ENCODE measurements around the gene RBMS1.
A peak's percentile ranks its signal among the peaks of the same experiment; 100 is the strongest.

RBMS1 gene

GRCh38 chr2:160324161-160324800 is 169.3 kb downstream of the RBMS1 start:
- DNase-seq (ENCODE audit: low read depth, low spot score) = peak; percentile 9
- Histone ChIP-seq H3K27me3 (ENCODE audit: control insufficient read depth, insufficient read depth, low read length) (no peaks in the 10 kb centered on the region), H3K9me3 (ENCODE audit: control insufficient read depth, insufficient read depth, low read length) (no peaks in the 10 kb centered on the region), H3K27ac (ENCODE audit: low read length) (no peak overlapping the region), H3K4me3 (ENCODE audit: low read length) (no peak overlapping the region), H3K36me3 (ENCODE audit: control insufficient read depth, insufficient read depth, low read length) (no peaks in the 10 kb centered on the region), H3K4me1 (ENCODE audit: control insufficient read depth, insufficient read depth, low read length) (peaks cover 2% of the 10 kb centered on the region; the same call in 1 of the 2 replicates)
- WGBS (ENCODE audit: insufficient coverage, insufficient read length) = no CpG with 5 or more reads among the region's 12 CpGs

- no peak overlapping the region for H3K4me3 ChIP-seq (ENCODE audit: low read length)
- DNase-seq (ENCODE audit: low read depth, low spot score) = no peak
- no peaks in the 10 kb centered on the region for H3K36me3 ChIP-seq (ENCODE audit: control insufficient read depth, insufficient read depth, low read length)
- no CpG with 5 or more reads among the region's 3 CpGs for WGBS (ENCODE audit: insufficient coverage, insufficient read length)
- no peaks in the 10 kb centered on the region for H3K9me3 ChIP-seq (ENCODE audit: control insufficient read depth, insufficient read depth, low read length)
- no peaks in the 10 kb centered on the region for H3K27me3 ChIP-seq (ENCODE audit: control insufficient read depth, insufficient read depth, low read length)
- no peak overlapping the region for H3K27ac ChIP-seq (ENCODE audit: low read length)
- peaks cover 2% of the 10 kb centered on the region; the same call in 1 of the 2 replicates for H3K4me1 ChIP-seq (ENCODE audit: control insufficient read depth, insufficient read depth, low read length)
Observed at GRCh38 chr2:160322320-160322719, 171.3 kb downstream of the RBMS1 start.

GRCh38 chr2:160321006-160321405 is 172.6 kb downstream of the RBMS1 start:
- no CpG with 5 or more reads among the region's 2 CpGs for WGBS (ENCODE audit: insufficient coverage, insufficient read length)

GRCh38 chr2:160319700-160320099 is 173.9 kb downstream of the RBMS1 start:
- H3K36me3 ChIP-seq (ENCODE audit: control insufficient read depth, insufficient read depth, low read length) = no peaks in the 10 kb centered on the region
- DNase-seq (ENCODE audit: low read depth, low spot score) = no peak
- peaks cover 2% of the 10 kb centered on the region; the same call in 1 of the 2 replicates for H3K4me1 ChIP-seq (ENCODE audit: control insufficient read depth, insufficient read depth, low read length)
- H3K9me3 ChIP-seq (ENCODE audit: control insufficient read depth, insufficient read depth, low read length) = no peaks in the 10 kb centered on the region
- H3K27ac ChIP-seq (ENCODE audit: low read length) = no peak overlapping the region
- no peaks in the 10 kb centered on the region for H3K27me3 ChIP-seq (ENCODE audit: control insufficient read depth, insufficient read depth, low read length)
- no peak overlapping the region for H3K4me3 ChIP-seq (ENCODE audit: low read length)

More at GRCh38 chr2:160321006-160321405, 172.6 kb downstream of the RBMS1 start:
- no peak for DNase-seq (ENCODE audit: low read depth, low spot score)
- H3K9me3 ChIP-seq (ENCODE audit: control insufficient read depth, insufficient read depth, low read length) = no peaks in the 10 kb centered on the region
- no peaks in the 10 kb centered on the region for H3K27me3 ChIP-seq (ENCODE audit: control insufficient read depth, insufficient read depth, low read length)
- H3K4me3 ChIP-seq (ENCODE audit: low read length) = no peak overlapping the region
- peaks cover 2% of the 10 kb centered on the region; the same call in 1 of the 2 replicates for H3K4me1 ChIP-seq (ENCODE audit: control insufficient read depth, insufficient read depth, low read length)
- no peak overlapping the region for H3K27ac ChIP-seq (ENCODE audit: low read length)
- no peaks in the 10 kb centered on the region for H3K36me3 ChIP-seq (ENCODE audit: control insufficient read depth, insufficient read depth, low read length)

DNA sequence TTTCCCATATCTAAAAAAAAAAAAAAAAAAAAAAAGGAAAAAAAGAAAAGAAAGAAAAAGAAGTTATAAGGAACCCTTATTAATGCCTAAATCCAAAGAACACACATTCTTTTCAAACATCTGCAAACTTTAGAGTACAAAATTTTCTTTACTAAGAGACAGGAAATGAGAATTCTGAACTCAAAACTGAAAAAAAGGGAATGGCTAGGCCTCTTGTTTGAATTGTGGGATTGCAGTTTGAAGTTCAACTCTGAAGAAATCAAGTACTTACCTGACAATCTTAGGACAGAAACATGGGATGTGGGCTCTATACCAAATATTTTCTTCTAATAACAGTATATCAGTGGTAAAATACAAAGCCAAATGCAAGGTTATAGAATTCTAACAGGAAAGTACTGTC is 175.4 kb downstream of the RBMS1 start:
- Histone ChIP-seq H3K36me3 (ENCODE audit: control insufficient read depth, insufficient read depth, low read length) (no peaks in the 10 kb centered on the region), H3K4me1 (ENCODE audit: control insufficient read depth, insufficient read depth, low read length) (no peaks in the 10 kb centered on the region), H3K4me3 (ENCODE audit: low read length) (no peak overlapping the region), H3K27me3 (ENCODE audit: control insufficient read depth, insufficient read depth, low read length) (no peaks in the 10 kb centered on the region), H3K9me3 (ENCODE audit: control insufficient read depth, insufficient read depth, low read length) (no peaks in the 10 kb centered on the region), H3K27ac (ENCODE audit: low read length) (no peak overlapping the region)
- no peak for DNase-seq (ENCODE audit: low read depth, low spot score)

GRCh38 chr2:160317181-160318099 is 176.2 kb downstream of the RBMS1 start:
- no peak overlapping the region for H3K4me3 ChIP-seq (ENCODE audit: low read length)
- no peaks in the 10 kb centered on the region for H3K4me1 ChIP-seq (ENCODE audit: control insufficient read depth, insufficient read depth, low read length)
- no peak overlapping the region for H3K27ac ChIP-seq (ENCODE audit: low read length)
- WGBS (ENCODE audit: insufficient coverage, insufficient read length) = no CpG with 5 or more reads among the region's 7 CpGs
- H3K36me3 ChIP-seq (ENCODE audit: control insufficient read depth, insufficient read depth, low read length) = no peaks in the 10 kb centered on the region
- no peak for DNase-seq (ENCODE audit: low read depth, low spot score)
- H3K9me3 ChIP-seq (ENCODE audit: control insufficient read depth, insufficient read depth, low read length) = no peaks in the 10 kb centered on the region
- no peaks in the 10 kb centered on the region for H3K27me3 ChIP-seq (ENCODE audit: control insufficient read depth, insufficient read depth, low read length)

DNA sequence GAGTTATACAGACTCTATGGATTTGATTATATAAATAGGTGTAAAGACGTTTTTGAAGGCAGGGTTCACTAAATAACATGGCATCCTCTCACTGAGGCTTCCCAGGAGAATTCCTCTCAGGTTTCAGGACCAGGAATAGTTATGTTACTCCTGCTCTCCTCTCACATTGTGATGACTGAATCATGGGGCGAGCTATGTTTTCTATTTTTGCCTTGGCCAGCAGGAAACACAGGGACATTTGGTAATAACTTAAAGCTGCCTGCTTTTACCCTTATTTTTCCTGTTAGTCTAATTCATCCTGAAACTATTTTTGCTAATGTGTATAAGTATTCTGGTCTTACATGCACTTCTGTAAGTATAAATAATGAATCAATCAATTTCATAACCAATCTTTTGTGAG is 178.3 kb downstream of the RBMS1 start:
- no CpG with 5 or more reads among the region's 2 CpGs for WGBS (ENCODE audit: insufficient coverage, insufficient read length)
- Histone ChIP-seq H3K27ac (ENCODE audit: low read length) (no peak overlapping the region), H3K4me3 (ENCODE audit: low read length) (no peak overlapping the region), H3K36me3 (ENCODE audit: control insufficient read depth, insufficient read depth, low read length) (no peaks in the 10 kb centered on the region), H3K4me1 (ENCODE audit: control insufficient read depth, insufficient read depth, low read length) (no peaks in the 10 kb centered on the region), H3K27me3 (ENCODE audit: control insufficient read depth, insufficient read depth, low read length) (no peaks in the 10 kb centered on the region), H3K9me3 (ENCODE audit: control insufficient read depth, insufficient read depth, low read length) (no peaks in the 10 kb centered on the region)
- no peak for DNase-seq (ENCODE audit: low read depth, low spot score)

DNA sequence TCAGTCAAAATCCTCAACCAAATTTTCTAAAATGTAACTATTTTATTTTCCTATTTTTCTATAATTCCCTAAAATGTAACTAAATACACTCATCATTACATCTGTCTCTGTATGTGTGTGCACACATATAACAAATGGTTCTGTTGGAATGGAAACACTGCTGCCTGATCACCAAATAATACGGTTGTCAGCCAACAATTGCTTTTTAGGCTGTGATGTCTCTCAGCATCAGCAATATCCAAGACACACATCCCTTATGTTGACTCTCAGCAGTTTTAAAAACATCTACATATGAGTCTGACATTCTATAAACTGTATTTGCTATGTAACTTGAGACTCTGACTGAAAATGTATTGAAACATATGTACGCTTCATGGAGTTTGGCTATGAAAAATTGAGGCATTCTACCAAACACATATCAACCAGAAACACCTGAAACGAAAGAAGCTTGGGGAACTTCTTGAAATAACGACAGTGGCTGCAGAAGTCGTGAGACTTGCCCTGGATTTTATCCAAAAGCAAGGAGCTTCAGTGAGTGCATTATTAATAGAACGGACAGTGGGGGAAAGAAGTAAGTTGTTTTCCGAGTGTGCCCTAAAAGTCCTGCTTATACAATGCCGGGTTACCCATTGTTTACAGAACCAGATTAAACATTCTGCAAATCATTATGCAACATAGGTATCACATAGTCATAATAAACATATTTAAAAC is 183.3 kb downstream of the RBMS1 start:
- no peak for DNase-seq (ENCODE audit: low read depth, low spot score)
- H3K4me1 ChIP-seq (ENCODE audit: control insufficient read depth, insufficient read depth, low read length) = no peaks in the 10 kb centered on the region; the same call in 1 of the 2 replicates
- no peaks in the 10 kb centered on the region for H3K36me3 ChIP-seq (ENCODE audit: control insufficient read depth, insufficient read depth, low read length)
- H3K27me3 ChIP-seq (ENCODE audit: control insufficient read depth, insufficient read depth, low read length) = no peaks in the 10 kb centered on the region
- no peaks in the 10 kb centered on the region for H3K9me3 ChIP-seq (ENCODE audit: control insufficient read depth, insufficient read depth, low read length)
- H3K4me3 ChIP-seq (ENCODE audit: low read length) = no peak overlapping the region
- no CpG with 5 or more reads among the region's 8 CpGs for WGBS (ENCODE audit: insufficient coverage, insufficient read length)
- H3K27ac ChIP-seq (ENCODE audit: low read length) = no peak overlapping the region

- no peaks in the 10 kb centered on the region for H3K9me3 ChIP-seq (ENCODE audit: control insufficient read depth, insufficient read depth, low read length)
- H3K4me3 ChIP-seq (ENCODE audit: low read length) = no peak overlapping the region
- no peak overlapping the region for H3K27ac ChIP-seq (ENCODE audit: low read length)
- DNase-seq (ENCODE audit: low read depth, low spot score) = no peak
- H3K36me3 ChIP-seq (ENCODE audit: control insufficient read depth, insufficient read depth, low read length) = no peaks in the 10 kb centered on the region
- H3K4me1 ChIP-seq (ENCODE audit: control insufficient read depth, insufficient read depth, low read length) = no peaks in the 10 kb centered on the region; the same call in 1 of the 2 replicates
- H3K27me3 ChIP-seq (ENCODE audit: control insufficient read depth, insufficient read depth, low read length) = no peaks in the 10 kb centered on the region
Observed at GRCh38 chr2:160309585-160309984, 184.0 kb downstream of the RBMS1 start.

DNA sequence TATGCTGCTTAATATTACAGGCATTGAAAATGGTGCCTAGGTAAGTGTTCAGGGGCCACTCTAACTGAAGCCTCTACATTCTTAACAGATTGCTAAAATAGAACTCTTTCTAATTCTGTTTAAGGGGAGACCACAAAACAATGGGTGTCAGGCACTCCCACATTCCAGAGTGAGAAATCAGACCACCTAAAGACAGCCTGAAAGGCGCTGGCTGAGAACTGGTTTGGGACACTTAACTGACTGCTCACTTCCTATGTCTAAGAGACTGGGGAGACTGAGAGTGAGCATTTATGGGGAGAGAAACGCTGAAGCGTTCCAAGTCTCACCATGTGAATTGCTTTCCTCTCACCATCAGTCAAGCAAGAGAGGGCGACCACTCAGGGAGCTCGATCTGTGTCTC is 184.7 kb downstream of the RBMS1 start:
- Histone ChIP-seq H3K36me3 (ENCODE audit: control insufficient read depth, insufficient read depth, low read length) (no peaks in the 10 kb centered on the region), H3K27me3 (ENCODE audit: control insufficient read depth, insufficient read depth, low read length) (no peaks in the 10 kb centered on the region), H3K27ac (ENCODE audit: low read length) (no peak overlapping the region), H3K4me3 (ENCODE audit: low read length) (no peak overlapping the region), H3K4me1 (ENCODE audit: control insufficient read depth, insufficient read depth, low read length) (no peaks in the 10 kb centered on the region; the same call in 1 of the 2 replicates), H3K9me3 (ENCODE audit: control insufficient read depth, insufficient read depth, low read length) (no peaks in the 10 kb centered on the region)
- WGBS (ENCODE audit: insufficient coverage, insufficient read length) = no CpG with 5 or more reads among the region's 5 CpGs
- DNase-seq (ENCODE audit: low read depth, low spot score) = no peak
